B cell (primary cell): ENCODE data around the gene GATAD2B. TPM values are rescaled to one million over a fixed set of nuclear protein-coding genes. Genes with fewer than 3 reads are reported as not detected.

Experiments
- ATAC-seq: fragments of 200-7000 bp; cut with Tn5 transposase; one replicate; pipeline ENCODE4 v1.10.0; 2021; ENCODE audit warnings: low read depth, mild to moderate bottlenecking, moderate number of reproducible peaks, moderate library complexity
- CTCF ChIA-PET: fragments of 350-600 bp; sonication (Branson Sonifier 250); formaldehyde crosslinking; loops from one replicate; lab custom pipeline; 2021; ENCODE audit warnings: antibody characterized with exemption, inconsistent platforms; lab: Charles Lee
- POLR2A ChIA-PET: fragments of 350-600 bp; sonication (Branson Sonifier 250); formaldehyde crosslinking; loops from one replicate; lab custom pipeline; 2021; ENCODE audit warnings: antibody characterized with exemption; lab: Charles Lee
- DNase-seq: peaks from one replicate; pipeline ENCODE4 v3.0.0; 2013
- H2AFZ ChIP-seq: 2 replicates; pipeline ENCODE4 v1.6.1; 2012; ENCODE audit warnings: mild to moderate bottlenecking, low read depth, low read length; ENCODE audit not compliant: insufficient read depth, poor library complexity, severe bottlenecking
- H3K27ac ChIP-seq, 2 donors: 1 replicate in 1 of 2; 2 replicates in 1 of 2; pipeline ENCODE4 v1.5.1; 2012 to 2013; ENCODE audit warnings: low read length in 2 of 2, mild to moderate bottlenecking in 2 of 2, moderate library complexity in 1 of 2
- H3K27me3 ChIP-seq, 4 experiments: fragments of 200-600 bp in 1 of 4; sonication (generic) in 1 of 4; replicated peaks in 1 of 4; 1 replicate in 2 of 4; 2 replicates in 2 of 4; pipeline versions ENCODE4 v1.6.1 to v1.7.0; 2013 to 2016; ENCODE audit warnings: low read length in 3 of 4, mild to moderate bottlenecking in 2 of 4, mixed read lengths in 1 of 4, moderate library complexity in 1 of 4; ENCODE audit not compliant: insufficient read depth in 4 of 4, control insufficient read depth in 3 of 4; ENCODE audit errors: control extremely low read depth in 1 of 4
- H3K36me3 ChIP-seq, 2 experiments: replicated peaks in 1 of 2; 1 replicate in 1 of 2; 2 replicates in 1 of 2; pipeline versions ENCODE4 v1.6.1 to v1.7.1; 2013; ENCODE audit warnings: low read length in 1 of 2; ENCODE audit not compliant: insufficient read depth in 2 of 2, control insufficient read depth in 1 of 2; ENCODE audit errors: control extremely low read depth in 1 of 2, extremely low read depth in 1 of 2
- H3K4me1 ChIP-seq, 2 donors: fragments of 200-600 bp in 1 of 2; sonication (generic) in 1 of 2; 1 replicate in 1 of 2; 2 replicates in 1 of 2; pipeline versions ENCODE4 v1.5.1 to v1.6.1; 2013 to 2017; ENCODE audit warnings: low read length in 2 of 2; ENCODE audit not compliant: control insufficient read depth in 2 of 2, insufficient read depth in 2 of 2
- H3K4me2 ChIP-seq: replicated peaks from 2 replicates; pipeline ENCODE3; 2012; ENCODE audit warnings: mild to moderate bottlenecking, low read depth, low read length; ENCODE audit not compliant: poor library complexity, severe bottlenecking
- H3K4me3 ChIP-seq, 5 experiments: fragments of 200-600 bp in 1 of 5; sonication (generic) in 1 of 5; 1 replicate in 3 of 5; 2 replicates in 2 of 5; pipeline versions ENCODE4 v1.5.1 to v1.7.0; 2011 to 2016; ENCODE audit warnings: low read length in 4 of 5, mild to moderate bottlenecking in 4 of 5, low read depth in 2 of 5, control low read depth in 1 of 5, moderate library complexity in 1 of 5; ENCODE audit not compliant: insufficient read depth in 1 of 5; ENCODE audit errors: control extremely low read depth in 1 of 5, extremely low read depth in 1 of 5
- H3K79me2 ChIP-seq: fragments of 200-600 bp; sonication (generic); one replicate; pipeline ENCODE4 v1.6.0; 2016; ENCODE audit warnings: low read length; ENCODE audit not compliant: control insufficient read depth, insufficient read depth
- H3K9ac ChIP-seq: fragments of 200-600 bp; sonication (generic); 2 replicates; pipeline ENCODE4 v1.6.1; 2017; ENCODE audit warnings: mild to moderate bottlenecking, low read length, moderate library complexity
- H3K9me3 ChIP-seq, 3 donors: one replicate each; pipeline versions ENCODE4 v1.6.1 to v1.7.1; 2013; ENCODE audit warnings: low read length in 2 of 3; ENCODE audit not compliant: control insufficient read depth in 2 of 3, insufficient read depth in 1 of 3; ENCODE audit errors: control extremely low read depth in 1 of 3
- H4K20me1 ChIP-seq: 2 replicates; pipeline ENCODE4 v1.6.0; 2012; ENCODE audit warnings: mild to moderate bottlenecking, low read length; ENCODE audit not compliant: insufficient read depth, control insufficient read depth, poor library complexity, severe bottlenecking
- H3K27ac Mint-ChIP-seq: one replicate; pipeline ENCODE4 v1.8.0; 2021; ENCODE audit warnings: mixed read lengths
- H3K27me3 Mint-ChIP-seq: one replicate; pipeline ENCODE4 v1.8.0; 2021; ENCODE audit warnings: mixed read lengths
- H3K4me1 Mint-ChIP-seq: one replicate; pipeline ENCODE4 v1.8.0; 2021; ENCODE audit warnings: mixed read lengths
- H3K4me3 Mint-ChIP-seq: one replicate; pipeline ENCODE4 v1.8.0; 2021; ENCODE audit warnings: mixed read lengths
- H3K9me3 Mint-ChIP-seq: one replicate; pipeline ENCODE4 v1.8.0; 2022; ENCODE audit warnings: mixed read lengths; ENCODE audit not compliant: insufficient read depth
- EZH2 ChIP-seq: IDR thresholded peaks from 2 replicates; pipeline ENCODE4 v1.6.1; 2012; ENCODE audit warnings: borderline replicate concordance, low read depth, mild to moderate bottlenecking, moderate library complexity, low read length; ENCODE audit not compliant: insufficient read depth, poor library complexity, severe bottlenecking
- WGBS: methylation state at CpG from one replicate; pipeline ENCODE4 v1.1.5; 2013; ENCODE audit warnings: missing lambda C conversion rate; ENCODE audit not compliant: insufficient coverage; 5-methylcytosine and 5-hydroxymethylcytosine counted together
- intact Hi-C: fragments of 100-400 bp; cut with micrococcal nuclease; formaldehyde crosslinking; loops from one replicate; pipeline ENCODE4 v1.10.0; 2022
- polyA plus RNA-seq: library from polyadenylated mRNA; depleted of rRNA; stranded (reverse); fragments of >200 nt; gene quantifications from 2 replicates; pipeline ENCODE4 v1.2.3, GENCODE V29; 2012
- total RNA-seq, 2 donors: library from RNA; stranded (reverse); fragments of 120-200 nt in 1 of 2; gene quantifications; 1 replicate in 1 of 2; 2 replicates in 1 of 2; pipeline versions ENCODE4 v1.2.3 to v1.2.4, GENCODE V29; 2013 to 2022
- TF ChIP-seq, protein P1 (sequence below): fragments of 200-600 bp; IDR thresholded peaks from one replicate; pipeline ENCODE4 v1.8.0; 2022; ENCODE audit warnings: antibody characterized with exemption, mild to moderate bottlenecking

Gene GATAD2B
- total and polyA plus RNA-seq, 2 donors (not counting 1 experiment from before 2014, with no cell fraction given), result 16.7 to 105 TPM

DNA sequence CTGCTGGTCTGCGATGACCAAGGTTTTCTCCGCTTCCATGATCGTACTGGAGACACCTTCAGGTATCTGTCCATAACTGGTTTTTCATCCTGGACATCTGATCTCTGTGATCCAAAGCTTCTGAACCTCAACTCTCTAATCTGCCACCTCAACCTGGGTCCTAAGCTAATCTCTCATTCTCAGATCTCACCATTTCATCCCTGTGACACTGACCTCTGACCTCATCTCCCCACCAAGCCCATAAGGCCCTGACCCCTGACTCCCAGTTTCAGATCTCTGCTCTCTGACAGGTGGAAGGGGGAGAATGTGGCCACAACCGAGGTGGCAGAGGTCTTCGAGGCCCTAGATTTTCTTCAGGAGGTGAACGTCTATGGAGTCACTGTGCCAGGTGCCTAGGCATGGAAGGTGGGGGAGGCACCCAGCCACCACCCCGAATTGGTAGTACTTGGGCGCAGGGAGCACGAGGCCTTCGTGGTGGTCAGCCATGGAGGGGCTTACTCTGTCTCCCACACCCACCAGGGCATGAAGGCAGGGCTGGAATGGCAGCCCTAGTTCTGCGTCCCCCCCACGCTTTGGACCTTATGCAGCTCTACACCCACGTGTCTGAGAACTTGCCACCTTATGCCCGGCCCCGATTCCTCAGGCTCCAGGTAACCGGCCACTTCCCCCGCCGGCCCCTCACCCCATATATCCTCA is 143.8 kb downstream of the GATAD2B start:
- no peak overlapping the region for H2AFZ ChIP-seq
- peaks cover 9% of the 10 kb centered on the region for H4K20me1 ChIP-seq
- no peaks in the 10 kb centered on the region for H3K36me3 ChIP-seq
- Mint-ChIP-seq H3K4me3 (no peak overlapping the region), H3K27ac (no peak overlapping the region), H3K4me1 (peaks cover 26% of the 10 kb centered on the region), H3K9me3 (no peaks in the 10 kb centered on the region), H3K27me3 (no peaks in the 10 kb centered on the region)
- no peaks in the 10 kb centered on the region for H3K27me3 ChIP-seq
- CTCF ChIA-PET, result no interaction called here
- H3K27ac ChIP-seq, result no peak overlapping the region
- H3K79me2 ChIP-seq, result peaks cover 6% of the 10 kb centered on the region
- POLR2A ChIA-PET, result no interaction called here
- no peak overlapping the region for H3K4me2 ChIP-seq
- H3K9me3 ChIP-seq, result no peaks in the 10 kb centered on the region
- intact Hi-C loops, result no loop called here
- ATAC-seq, result no peak
- no peak overlapping the region for H3K4me3 ChIP-seq
- 97% methylated on average over 18 of the region's 18 CpGs for WGBS
- TF ChIP-seq EZH2, result no peak
- TF ChIP-seq, protein P1, sequence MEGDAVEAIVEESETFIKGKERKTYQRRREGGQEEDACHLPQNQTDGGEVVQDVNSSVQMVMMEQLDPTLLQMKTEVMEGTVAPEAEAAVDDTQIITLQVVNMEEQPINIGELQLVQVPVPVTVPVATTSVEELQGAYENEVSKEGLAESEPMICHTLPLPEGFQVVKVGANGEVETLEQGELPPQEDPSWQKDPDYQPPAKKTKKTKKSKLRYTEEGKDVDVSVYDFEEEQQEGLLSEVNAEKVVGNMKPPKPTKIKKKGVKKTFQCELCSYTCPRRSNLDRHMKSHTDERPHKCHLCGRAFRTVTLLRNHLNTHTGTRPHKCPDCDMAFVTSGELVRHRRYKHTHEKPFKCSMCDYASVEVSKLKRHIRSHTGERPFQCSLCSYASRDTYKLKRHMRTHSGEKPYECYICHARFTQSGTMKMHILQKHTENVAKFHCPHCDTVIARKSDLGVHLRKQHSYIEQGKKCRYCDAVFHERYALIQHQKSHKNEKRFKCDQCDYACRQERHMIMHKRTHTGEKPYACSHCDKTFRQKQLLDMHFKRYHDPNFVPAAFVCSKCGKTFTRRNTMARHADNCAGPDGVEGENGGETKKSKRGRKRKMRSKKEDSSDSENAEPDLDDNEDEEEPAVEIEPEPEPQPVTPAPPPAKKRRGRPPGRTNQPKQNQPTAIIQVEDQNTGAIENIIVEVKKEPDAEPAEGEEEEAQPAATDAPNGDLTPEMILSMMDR, result no peak
- peaks cover 18 to 34% of the 10 kb centered on the region in 2 donors for H3K4me1 ChIP-seq
- peak; percentile 6 for DNase-seq
- no peak overlapping the region for H3K9ac ChIP-seq

DNA sequence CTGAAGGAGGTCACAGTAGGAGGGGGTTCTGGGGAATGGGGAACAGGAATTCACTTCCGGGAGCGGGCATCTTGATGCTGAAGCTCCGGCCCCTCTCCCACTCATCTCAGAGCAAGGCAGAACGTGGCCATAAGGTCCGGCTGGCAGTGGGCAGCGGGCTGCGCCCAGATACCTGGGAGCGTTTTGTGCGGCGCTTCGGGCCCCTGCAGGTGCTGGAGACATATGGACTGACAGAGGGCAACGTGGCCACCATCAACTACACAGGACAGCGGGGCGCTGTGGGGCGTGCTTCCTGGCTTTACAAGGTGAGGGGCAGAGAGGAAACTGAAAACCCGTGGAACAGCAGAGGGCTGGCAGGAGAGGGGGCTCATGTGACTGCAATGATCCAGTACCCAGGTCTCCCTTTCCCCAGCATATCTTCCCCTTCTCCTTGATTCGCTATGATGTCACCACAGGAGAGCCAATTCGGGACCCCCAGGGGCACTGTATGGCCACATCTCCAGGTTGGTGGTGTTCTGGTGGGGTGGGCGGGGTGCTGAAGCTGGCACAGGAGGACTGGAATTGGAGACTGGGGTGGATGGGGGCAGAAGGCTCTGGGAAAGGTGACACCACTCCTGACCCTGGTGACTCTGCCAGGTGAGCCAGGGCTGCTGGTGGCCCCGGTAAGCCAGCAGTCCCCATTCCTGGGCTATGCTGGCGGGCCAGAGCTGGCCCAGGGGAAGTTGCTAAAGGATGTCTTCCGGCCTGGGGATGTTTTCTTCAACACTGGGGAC is 144.5 kb downstream of the GATAD2B start:
- WGBS, result 97% methylated on average over 17 of the region's 22 CpGs
- Histone ChIP-seq H3K4me1 (peaks cover 15 to 32% of the 10 kb centered on the region in 2 donors), H4K20me1 (peaks cover 9% of the 10 kb centered on the region), H3K9ac (no peak overlapping the region), H3K27ac (no peak overlapping the region), H3K36me3 (peaks cover 0 to under 1% of the 10 kb centered on the region in 2 experiments), H3K27me3 (no peaks in the 10 kb centered on the region), H3K9me3 (no peaks in the 10 kb centered on the region), H3K4me3 (no peak overlapping the region), H2AFZ (no peak overlapping the region), H3K79me2 (peaks cover 6% of the 10 kb centered on the region), H3K4me2 (no peak overlapping the region)
- Mint-ChIP-seq H3K27ac (no peak overlapping the region), H3K9me3 (no peaks in the 10 kb centered on the region), H3K4me1 (peaks cover 26% of the 10 kb centered on the region), H3K4me3 (no peak overlapping the region), H3K27me3 (no peaks in the 10 kb centered on the region)
- ChIA-PET CTCF (no interaction called here), POLR2A (no interaction called here)
- intact Hi-C loops, result no loop called here
- DNase-seq, result peak; percentile 12
- TF ChIP-seq, protein P1, result no peak
- TF ChIP-seq EZH2, result no peak
- ATAC-seq, result no peak
